ENCODE measurements around the gene POLR2M. TPM values are rescaled to one million over a fixed set of nuclear protein-coding genes. Genes with fewer than 3 reads are reported as not detected.

Gene POLR2M
- total RNA-seq (2014; rRNA removed; shearing (Covaris generic); ENCODE audit: low replicate concordance): 221 and 672 TPM in 2 replicates

DNA sequence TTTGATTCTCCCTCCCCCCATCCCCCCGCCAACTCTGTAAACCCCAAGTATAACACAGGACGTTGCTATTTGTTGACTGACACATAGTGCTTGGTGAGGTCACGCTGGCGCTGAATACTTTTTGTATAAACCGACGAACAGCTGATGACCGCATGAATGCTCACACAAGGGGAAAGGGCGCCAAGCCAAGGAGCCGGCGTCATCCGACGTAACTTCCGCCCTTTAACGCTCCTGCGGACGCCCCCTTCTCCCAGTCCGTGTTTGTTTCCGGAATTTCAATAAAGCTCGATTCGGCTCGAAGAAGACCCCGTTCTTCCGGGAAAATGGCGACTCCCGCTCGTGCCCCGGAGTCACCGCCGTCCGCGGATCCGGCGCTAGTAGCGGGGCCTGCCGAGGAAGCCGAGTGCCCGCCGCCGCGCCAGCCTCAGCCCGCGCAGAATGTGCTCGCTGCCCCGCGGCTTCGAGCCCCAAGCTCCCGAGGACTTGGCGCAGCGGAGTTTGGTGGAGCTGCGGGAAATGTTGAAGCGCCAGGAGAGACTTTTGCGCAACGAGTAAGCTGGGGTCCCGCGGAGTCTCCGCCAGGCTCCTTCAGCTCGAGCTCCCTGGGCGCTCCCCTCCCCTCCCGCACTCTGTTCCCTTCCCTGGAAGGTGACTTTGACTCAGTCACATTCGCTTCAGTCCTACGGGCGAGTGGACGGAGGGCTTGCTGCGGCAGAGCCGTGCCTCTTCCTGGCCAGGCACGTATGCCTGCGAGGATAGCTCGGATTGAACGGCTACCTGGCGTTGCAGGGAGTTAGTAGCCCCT, at the start of gene POLR2M:
Gene POLR2M (plus strand): TSS at position 310 of the 805 bp plus-strand sequence. CDS start 129 bp downstream, at position 439.
- Histone ChIP-seq H2AFZ (ENCODE audit: low read length) (peak within 1 kb of the TSS; percentile 58), H3K36me3 (ENCODE audit: insufficient read depth, low read length) (peaks cover 30% of the 10 kb centered on the region), H3K4me2 (ENCODE audit: low read depth, low read length, poor library complexity, severe bottlenecking) (peak within 1 kb of the TSS; percentile 88), H3K9me2 (replicated peaks; ENCODE audit: insufficient read depth, low read length) (no peaks in the 10 kb centered on the region; the same call in none of the 2 replicates), H3K9ac (ENCODE audit: low read length) (peak within 1 kb of the TSS; percentile 89), H3K4me1 (ENCODE audit: low read length) (peaks cover 27% of the 10 kb centered on the region), H3K27me3 (ENCODE audit: low read length) (no peaks in the 10 kb centered on the region), H3K79me2 (ENCODE audit: low read length) (peaks cover 51% of the 10 kb centered on the region), H3K9me3 (ENCODE audit: low read length) (no peaks in the 10 kb centered on the region), H3K4me3 (ENCODE audit: low read length) (peak within 1 kb of the TSS; percentile 93), H4K20me1 (ENCODE audit: insufficient read depth, low read depth, low read length) (peaks cover 3% of the 10 kb centered on the region; the same call in 1 of the 2 replicates), H3K27ac (ENCODE audit: low read length) (peak within 1 kb of the TSS; percentile 38; the same call in 1 of the 2 replicates)
- DNase-seq: peak; percentile 99

DNA sequence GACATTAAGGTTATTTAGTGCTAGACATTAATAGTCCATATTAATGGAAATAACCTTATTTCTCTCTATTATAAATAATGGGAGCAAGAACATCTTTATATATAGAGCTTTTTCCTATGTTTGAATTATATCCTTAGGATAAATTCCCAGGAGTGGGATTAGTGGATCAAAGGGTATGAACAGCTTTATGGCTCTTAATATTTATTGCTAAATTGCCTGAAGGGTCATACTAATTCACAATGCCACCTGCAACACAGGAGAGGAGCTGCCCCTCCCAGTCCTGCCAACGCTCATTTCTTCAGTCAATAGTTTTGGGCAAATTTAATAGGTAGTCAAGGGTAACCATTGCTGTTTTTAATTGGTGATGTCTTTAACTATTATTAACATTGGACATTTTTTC, 48.9 kb upstream of the POLR2M start:
- Histone ChIP-seq H3K27me3 (ENCODE audit: low read length) (no peaks in the 10 kb centered on the region), H3K9ac (ENCODE audit: low read length) (no peak overlapping the region), H3K79me2 (ENCODE audit: low read length) (no peaks in the 10 kb centered on the region), H3K4me1 (ENCODE audit: low read length) (no peaks in the 10 kb centered on the region), H3K9me2 (replicated peaks; ENCODE audit: insufficient read depth, low read length) (no peaks in the 10 kb centered on the region), H3K4me2 (ENCODE audit: low read depth, low read length, poor library complexity, severe bottlenecking) (no peak overlapping the region), H4K20me1 (ENCODE audit: insufficient read depth, low read depth, low read length) (no peaks in the 10 kb centered on the region), H3K4me3 (ENCODE audit: low read length) (no peak overlapping the region), H2AFZ (ENCODE audit: low read length) (no peak overlapping the region), H3K9me3 (ENCODE audit: low read length) (no peaks in the 10 kb centered on the region), H3K36me3 (ENCODE audit: insufficient read depth, low read length) (no peaks in the 10 kb centered on the region), H3K27ac (ENCODE audit: low read length) (no peak overlapping the region)
- no peak for DNase-seq

DNA sequence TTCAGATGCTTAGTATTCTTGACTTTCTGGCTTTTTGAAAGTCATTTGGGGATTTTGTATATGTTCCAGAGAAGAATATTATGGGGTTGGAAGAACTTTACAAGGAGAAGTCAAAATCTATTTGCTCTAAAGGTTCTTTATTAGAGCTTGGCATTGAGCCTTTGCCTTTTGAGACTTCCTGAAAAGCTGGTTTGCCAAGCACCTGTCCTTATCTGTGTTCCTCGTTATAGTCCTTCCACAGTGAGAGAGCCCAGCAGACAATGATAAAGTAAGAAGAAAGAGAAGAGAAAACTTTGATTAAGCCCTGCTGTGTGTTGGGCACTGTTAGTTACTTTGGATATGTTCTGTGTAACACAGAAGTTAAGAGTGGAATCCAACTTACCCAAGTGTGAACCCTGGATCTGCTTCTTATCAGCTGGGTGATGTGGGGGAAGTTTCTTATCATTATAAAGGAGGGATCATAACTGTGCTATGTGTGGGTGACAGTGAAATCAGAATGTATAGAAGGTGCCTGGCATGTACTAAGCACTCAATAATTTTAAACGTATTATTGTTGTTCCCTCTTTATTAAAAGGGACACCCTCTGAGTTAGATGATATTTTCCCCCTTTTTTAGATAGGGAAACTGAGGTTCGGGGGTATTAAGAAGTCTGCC, 44.3 kb upstream of the POLR2M start:
- no peak overlapping the region for H2AFZ ChIP-seq (ENCODE audit: low read length)
- H3K9ac ChIP-seq (ENCODE audit: low read length): no peak overlapping the region
- H3K27me3 ChIP-seq (ENCODE audit: low read length): no peaks in the 10 kb centered on the region
- H4K20me1 ChIP-seq (ENCODE audit: insufficient read depth, low read depth, low read length): no peaks in the 10 kb centered on the region
- no peak overlapping the region for H3K4me2 ChIP-seq (ENCODE audit: low read depth, low read length, poor library complexity, severe bottlenecking)
- H3K79me2 ChIP-seq (ENCODE audit: low read length): no peaks in the 10 kb centered on the region
- H3K27ac ChIP-seq (ENCODE audit: low read length): no peak overlapping the region
- no peaks in the 10 kb centered on the region for H3K4me1 ChIP-seq (ENCODE audit: low read length)
- H3K9me2 ChIP-seq (replicated peaks; ENCODE audit: insufficient read depth, low read length): no peaks in the 10 kb centered on the region
- no peaks in the 10 kb centered on the region for H3K9me3 ChIP-seq (ENCODE audit: low read length)
- no peaks in the 10 kb centered on the region for H3K36me3 ChIP-seq (ENCODE audit: insufficient read depth, low read length)
- H3K4me3 ChIP-seq (ENCODE audit: low read length): no peak overlapping the region
- DNase-seq: no peak

DNA sequence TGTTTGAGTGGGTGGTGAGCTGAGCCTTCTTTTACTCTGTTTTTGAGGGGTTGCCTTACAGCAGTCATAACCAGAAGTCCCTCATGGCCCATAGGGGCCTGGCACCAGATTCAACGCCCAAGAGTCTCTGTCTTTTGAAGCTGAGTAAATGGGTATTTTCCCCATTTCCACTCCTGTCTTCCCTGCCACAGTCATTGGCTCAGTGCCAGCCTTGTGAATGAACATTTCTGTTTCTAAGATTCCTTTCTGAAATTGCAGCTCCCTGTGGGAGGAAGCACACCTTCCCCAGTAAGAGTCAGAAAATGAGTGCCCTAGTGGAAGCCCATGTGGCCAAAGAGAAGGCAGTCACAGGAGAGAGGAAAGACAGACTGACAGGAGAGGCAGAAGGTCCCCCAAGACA, 43.7 kb upstream of the POLR2M start:
- Histone ChIP-seq H3K4me1 (ENCODE audit: low read length) (no peaks in the 10 kb centered on the region), H3K27me3 (ENCODE audit: low read length) (no peaks in the 10 kb centered on the region), H3K9ac (ENCODE audit: low read length) (no peak overlapping the region), H3K9me3 (ENCODE audit: low read length) (no peaks in the 10 kb centered on the region), H3K9me2 (replicated peaks; ENCODE audit: insufficient read depth, low read length) (no peaks in the 10 kb centered on the region), H3K79me2 (ENCODE audit: low read length) (no peaks in the 10 kb centered on the region), H2AFZ (ENCODE audit: low read length) (no peak overlapping the region), H3K36me3 (ENCODE audit: insufficient read depth, low read length) (no peaks in the 10 kb centered on the region), H3K4me2 (ENCODE audit: low read depth, low read length, poor library complexity, severe bottlenecking) (no peak overlapping the region), H3K4me3 (ENCODE audit: low read length) (no peak overlapping the region), H4K20me1 (ENCODE audit: insufficient read depth, low read depth, low read length) (no peaks in the 10 kb centered on the region), H3K27ac (ENCODE audit: low read length) (no peak overlapping the region)
- DNase-seq: no peak

DNA sequence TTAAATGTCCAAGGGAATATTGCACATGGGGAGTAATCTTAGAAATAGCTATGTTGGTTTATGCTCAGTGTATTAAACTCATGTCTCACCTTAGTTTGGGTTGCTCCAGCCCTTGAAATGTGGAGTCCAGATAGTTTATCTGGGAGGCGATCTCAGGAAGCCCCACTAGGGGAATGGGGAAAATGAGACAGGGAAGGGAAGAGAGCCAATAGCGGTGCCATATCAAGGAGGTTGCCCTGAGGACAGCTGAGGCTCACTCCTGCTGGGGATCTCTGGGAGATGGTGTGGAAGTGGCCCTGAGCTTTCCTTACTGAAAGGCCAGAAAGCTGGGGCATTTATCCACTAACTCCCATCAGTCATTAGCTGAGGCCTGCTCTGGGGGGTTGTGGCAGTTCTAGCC, 43.3 kb upstream of the POLR2M start:
- H4K20me1 ChIP-seq (ENCODE audit: insufficient read depth, low read depth, low read length): no peaks in the 10 kb centered on the region
- H3K27ac ChIP-seq (ENCODE audit: low read length): no peak overlapping the region
- no peak overlapping the region for H2AFZ ChIP-seq (ENCODE audit: low read length)
- DNase-seq: no peak
- H3K4me3 ChIP-seq (ENCODE audit: low read length): no peak overlapping the region
- H3K9me3 ChIP-seq (ENCODE audit: low read length): no peaks in the 10 kb centered on the region
- no peak overlapping the region for H3K4me2 ChIP-seq (ENCODE audit: low read depth, low read length, poor library complexity, severe bottlenecking)
- no peaks in the 10 kb centered on the region for H3K9me2 ChIP-seq (replicated peaks; ENCODE audit: insufficient read depth, low read length)
- H3K36me3 ChIP-seq (ENCODE audit: insufficient read depth, low read length): no peaks in the 10 kb centered on the region
- no peaks in the 10 kb centered on the region for H3K4me1 ChIP-seq (ENCODE audit: low read length)
- no peaks in the 10 kb centered on the region for H3K27me3 ChIP-seq (ENCODE audit: low read length)
- no peaks in the 10 kb centered on the region for H3K79me2 ChIP-seq (ENCODE audit: low read length)
- H3K9ac ChIP-seq (ENCODE audit: low read length): no peak overlapping the region

DNA sequence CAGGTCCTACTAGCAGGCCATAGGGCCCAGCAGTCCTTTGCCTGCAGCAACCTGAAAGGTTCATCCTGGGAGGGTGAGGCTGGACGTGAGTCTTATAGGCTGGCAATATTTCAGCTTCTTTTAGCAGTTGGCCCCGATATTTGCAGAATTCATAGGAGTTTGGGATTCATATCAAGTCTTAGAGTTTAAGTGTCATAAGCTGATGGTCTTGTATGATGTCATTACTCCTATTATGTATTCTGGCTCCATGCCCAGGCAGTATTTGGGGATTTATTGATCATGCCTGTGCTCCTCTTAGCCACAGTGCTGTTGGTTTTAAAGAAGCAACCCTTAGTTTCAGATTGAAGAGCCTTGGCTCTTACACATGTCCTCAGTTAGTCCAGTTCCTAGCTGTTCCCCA, 41.3 kb upstream of the POLR2M start:
- Histone ChIP-seq H3K9me2 (replicated peaks; ENCODE audit: insufficient read depth, low read length) (no peaks in the 10 kb centered on the region), H3K4me3 (ENCODE audit: low read length) (no peak overlapping the region), H3K9ac (ENCODE audit: low read length) (no peak overlapping the region), H3K79me2 (ENCODE audit: low read length) (no peaks in the 10 kb centered on the region), H3K4me1 (ENCODE audit: low read length) (no peaks in the 10 kb centered on the region), H3K36me3 (ENCODE audit: insufficient read depth, low read length) (no peaks in the 10 kb centered on the region), H4K20me1 (ENCODE audit: insufficient read depth, low read depth, low read length) (no peaks in the 10 kb centered on the region), H3K27me3 (ENCODE audit: low read length) (no peaks in the 10 kb centered on the region), H2AFZ (ENCODE audit: low read length) (no peak overlapping the region), H3K9me3 (ENCODE audit: low read length) (no peaks in the 10 kb centered on the region), H3K27ac (ENCODE audit: low read length) (no peak overlapping the region), H3K4me2 (ENCODE audit: low read depth, low read length, poor library complexity, severe bottlenecking) (no peak overlapping the region)
- no peak for DNase-seq

DNA sequence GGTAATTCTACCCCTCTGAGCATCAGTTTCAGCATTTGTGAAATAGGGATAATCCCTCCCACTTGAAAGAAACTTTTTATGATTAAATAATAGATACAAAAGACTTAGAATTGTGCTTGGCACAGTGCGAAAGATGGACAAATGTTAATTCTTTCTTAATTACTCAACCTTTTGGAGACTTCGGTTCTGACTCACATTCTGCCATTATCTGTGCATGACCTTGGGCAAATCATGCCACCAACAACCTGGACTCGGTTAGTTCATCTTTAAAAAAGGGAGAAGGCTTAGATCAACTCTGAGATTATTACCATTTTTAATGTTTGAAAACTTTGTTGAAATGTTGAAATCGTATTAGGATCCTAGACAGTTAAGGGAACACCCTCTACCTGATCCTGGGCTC, 40.6 kb upstream of the POLR2M start:
- Histone ChIP-seq H3K9ac (ENCODE audit: low read length) (no peak overlapping the region), H3K79me2 (ENCODE audit: low read length) (no peaks in the 10 kb centered on the region), H3K9me2 (replicated peaks; ENCODE audit: insufficient read depth, low read length) (no peaks in the 10 kb centered on the region), H3K27me3 (ENCODE audit: low read length) (no peaks in the 10 kb centered on the region), H2AFZ (ENCODE audit: low read length) (no peak overlapping the region), H3K27ac (ENCODE audit: low read length) (no peak overlapping the region), H3K9me3 (ENCODE audit: low read length) (no peaks in the 10 kb centered on the region), H3K4me3 (ENCODE audit: low read length) (no peak overlapping the region), H3K4me2 (ENCODE audit: low read depth, low read length, poor library complexity, severe bottlenecking) (no peak overlapping the region), H3K4me1 (ENCODE audit: low read length) (no peaks in the 10 kb centered on the region), H3K36me3 (ENCODE audit: insufficient read depth, low read length) (no peaks in the 10 kb centered on the region), H4K20me1 (ENCODE audit: insufficient read depth, low read depth, low read length) (no peaks in the 10 kb centered on the region)
- DNase-seq: no peak

DNA sequence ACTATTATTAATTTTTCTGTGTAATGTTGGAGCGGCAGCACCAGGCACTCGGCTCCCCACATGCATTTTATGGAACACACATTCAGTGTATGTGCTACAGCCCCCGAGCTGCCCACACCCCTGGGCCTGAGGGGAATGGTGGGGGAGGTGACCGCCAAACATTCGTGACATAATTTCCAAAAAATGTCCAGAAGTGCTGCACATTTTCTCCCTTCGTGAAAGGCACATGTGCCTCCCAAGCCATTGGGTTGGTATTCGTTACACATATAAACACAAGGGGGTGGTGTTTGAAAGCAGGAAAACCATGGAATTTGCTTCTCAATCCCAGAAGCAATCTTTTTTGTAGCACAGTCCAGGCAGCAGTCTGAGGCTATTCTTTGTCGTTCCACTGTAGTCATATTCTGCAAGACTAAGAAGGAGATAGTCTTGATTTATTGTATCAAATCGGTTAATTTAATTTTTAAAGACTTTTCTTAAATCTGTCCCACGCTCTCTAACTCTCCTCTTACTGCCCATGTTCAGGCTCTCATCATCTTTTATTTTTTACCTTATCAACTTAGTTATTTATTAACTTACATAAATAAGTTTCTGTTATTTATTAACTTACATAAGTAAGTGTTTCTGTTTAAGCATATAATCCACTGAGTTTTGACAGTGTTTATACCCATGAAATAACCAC, 39.2 kb upstream of the POLR2M start:
- DNase-seq: no peak
- Histone ChIP-seq H3K4me2 (ENCODE audit: low read depth, low read length, poor library complexity, severe bottlenecking) (no peak overlapping the region), H4K20me1 (ENCODE audit: insufficient read depth, low read depth, low read length) (no peaks in the 10 kb centered on the region), H3K27ac (ENCODE audit: low read length) (no peak overlapping the region), H3K27me3 (ENCODE audit: low read length) (no peaks in the 10 kb centered on the region), H3K4me3 (ENCODE audit: low read length) (no peak overlapping the region), H3K79me2 (ENCODE audit: low read length) (no peaks in the 10 kb centered on the region), H3K36me3 (ENCODE audit: insufficient read depth, low read length) (no peaks in the 10 kb centered on the region), H3K4me1 (ENCODE audit: low read length) (no peaks in the 10 kb centered on the region), H3K9me3 (ENCODE audit: low read length) (no peaks in the 10 kb centered on the region), H3K9ac (ENCODE audit: low read length) (no peak overlapping the region), H2AFZ (ENCODE audit: low read length) (no peak overlapping the region), H3K9me2 (replicated peaks; ENCODE audit: insufficient read depth, low read length) (no peaks in the 10 kb centered on the region)

All from Karpas-422 (cell line).